Measurements from ENCODE around the gene MAGEA9.
"Not testable (repeated sequence)": the region's sequence is repeated elsewhere in the genome, so short reads cannot be mapped to it uniquely, and the experiment has no call there.

Gene MAGEA9

DNA sequence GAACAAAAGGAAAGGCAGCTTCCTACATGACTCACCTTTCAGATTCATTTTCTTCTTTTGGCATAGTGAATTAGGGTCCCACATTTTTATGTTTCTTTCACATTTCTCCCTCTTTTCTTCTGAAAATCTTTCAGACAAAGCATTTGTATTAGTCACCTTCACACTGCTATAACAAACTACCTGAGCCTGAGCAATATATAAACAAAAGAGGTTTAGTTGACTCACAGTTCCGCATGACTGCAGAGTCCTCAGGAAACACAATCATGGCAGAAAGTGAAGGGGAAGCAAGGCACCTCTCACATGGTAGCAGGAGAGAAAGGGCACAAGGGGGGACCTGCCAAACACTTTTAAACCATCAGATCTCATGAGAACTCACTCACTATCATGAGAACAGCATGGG is 36.9 kb downstream of the MAGEA9 start:
- no peak for DNase-seq

DNA sequence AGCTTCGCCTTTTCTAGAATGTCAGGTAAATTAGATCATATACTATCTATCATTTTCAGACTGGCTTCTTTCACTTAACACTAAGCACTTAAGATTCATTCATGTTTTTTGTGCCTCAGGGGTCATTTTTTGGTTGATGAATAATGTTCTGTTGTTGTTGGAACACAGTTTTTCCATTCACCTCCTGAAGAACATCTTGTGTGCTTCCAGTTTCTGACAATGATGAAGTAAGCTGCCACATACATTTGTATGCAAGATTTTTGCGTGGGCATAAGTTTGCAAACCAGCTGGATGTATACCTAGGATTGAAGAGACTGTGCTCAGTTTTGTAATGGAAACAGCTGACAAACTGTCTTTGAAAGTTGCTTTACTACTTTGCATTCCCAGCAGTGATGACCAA is 37.6 kb downstream of the MAGEA9 start:
- no peak for DNase-seq

DNA sequence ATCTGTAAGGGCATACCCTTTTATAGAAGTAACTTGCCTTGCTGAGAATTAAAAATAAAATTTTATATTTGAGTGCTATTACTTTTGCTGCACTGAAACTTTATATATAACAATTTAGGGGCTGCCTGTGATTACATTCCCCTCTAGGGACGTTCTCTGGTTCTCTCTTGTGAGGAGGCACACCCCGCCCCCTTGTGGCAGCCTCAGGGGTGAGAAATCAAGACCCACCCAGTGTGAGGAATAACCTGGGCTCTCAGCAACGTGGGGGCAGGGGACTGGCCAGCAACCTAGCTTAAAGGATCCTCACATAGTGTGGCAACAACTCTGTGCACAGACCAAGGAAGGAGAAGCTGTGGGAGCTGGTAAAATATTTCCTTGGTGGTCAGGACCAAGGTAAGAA is 43.7 kb downstream of the MAGEA9 start:
- peak in 2 of 5 donors; percentile 5 to 40 for DNase-seq

DNA sequence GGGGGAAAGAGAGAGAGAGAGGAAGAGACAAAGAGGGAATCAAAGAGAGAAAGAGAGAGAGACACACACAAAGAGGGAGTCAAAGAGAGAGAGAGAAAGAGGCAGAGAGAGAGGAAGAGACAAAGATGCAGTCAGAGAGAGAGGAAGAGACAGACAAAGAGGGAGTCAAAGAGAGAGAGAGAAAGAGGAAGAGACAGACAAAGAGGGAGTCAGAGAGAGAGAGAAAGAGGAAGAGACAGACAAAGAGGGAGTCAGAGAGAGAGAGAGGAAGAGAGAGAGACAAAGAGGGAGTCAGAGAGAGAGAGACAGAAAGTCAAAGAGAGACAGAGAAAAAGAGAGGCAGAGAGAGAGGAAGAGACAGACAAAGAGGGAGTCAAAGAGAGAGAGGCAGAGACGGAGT is 45.5 kb downstream of the MAGEA9 start:
- no peak for DNase-seq

DNA sequence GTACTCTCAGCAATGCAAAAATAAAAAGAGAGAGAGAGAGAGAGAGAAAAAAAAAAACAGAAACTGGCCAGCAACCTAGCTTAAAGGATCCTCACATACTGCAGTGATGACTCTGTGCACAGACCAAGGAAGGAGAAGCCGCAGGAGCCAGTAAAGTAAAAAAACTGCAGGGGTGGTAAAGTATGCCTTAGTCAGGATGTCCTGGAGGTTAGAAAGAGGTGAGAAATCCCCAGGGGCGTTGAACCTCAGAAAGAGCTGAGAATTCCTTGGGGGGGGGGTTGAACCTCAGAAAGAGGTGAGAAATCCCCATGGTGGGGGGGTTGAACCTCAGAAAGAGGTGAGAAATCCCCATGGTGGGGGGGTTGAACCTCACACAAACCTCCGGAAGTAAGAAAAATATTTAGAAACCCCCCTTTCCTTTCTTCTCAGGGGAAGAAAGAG is 48.0 kb downstream of the MAGEA9 start:
- peak in 4 of 5 donors; percentile 10 to 32 (median 15) for DNase-seq

- peak in 3 of 5 donors; percentile 4 to 10 (median 9) for DNase-seq
These were observed 48.6 kb downstream of the MAGEA9 start for GRCh38 chrX:149830192-149830873.

DNA sequence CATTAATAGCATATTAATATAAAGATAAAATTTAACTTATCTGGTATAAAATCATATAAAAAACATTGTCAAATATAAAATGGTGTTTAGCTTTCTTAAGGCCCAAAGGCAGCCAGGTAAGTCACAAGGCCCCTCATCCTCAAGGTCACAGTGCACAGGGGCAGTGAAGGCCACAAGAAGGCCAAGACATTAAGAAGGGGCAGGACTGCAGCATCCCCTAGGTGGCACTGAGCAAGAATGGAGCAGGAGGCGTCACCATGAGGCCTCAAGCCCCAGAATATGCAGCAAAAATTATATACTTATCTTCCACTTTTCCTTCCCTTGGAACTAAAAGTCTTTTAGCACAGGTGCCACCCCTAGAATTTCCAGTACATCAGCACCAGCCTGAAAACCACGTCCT is 49.7 kb downstream of the MAGEA9 start:
- no peak for DNase-seq

DNA sequence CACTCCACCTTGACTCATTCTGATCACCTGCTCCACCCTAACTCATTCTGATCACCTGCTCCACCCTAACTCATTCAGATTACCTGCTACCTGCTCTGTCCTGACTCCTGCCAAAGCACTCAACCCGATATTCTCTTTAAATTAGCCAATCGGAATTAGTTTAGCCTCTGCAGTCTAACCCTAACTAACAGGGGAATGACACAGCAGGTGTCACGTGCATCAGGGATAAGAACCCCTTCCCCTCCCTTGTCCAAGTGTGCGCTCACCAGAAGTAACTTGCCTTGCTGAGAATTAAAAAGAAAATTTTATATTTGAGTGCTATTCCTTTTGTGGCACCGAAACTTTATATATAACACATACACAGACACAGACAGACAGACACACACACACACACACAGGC is 55.0 kb downstream of the MAGEA9 start:
- DNase-seq: not testable (repeated sequence)

GRCh38 chrX:149837167-149837566 is 55.4 kb downstream of the MAGEA9 start:
- no peak for DNase-seq

All from T-helper 1 cell (primary cell).